Thoracic aorta (tissue), 2 donors: ENCODE results near the gene UGT1A8. TPM values are rescaled to one million over a fixed set of nuclear protein-coding genes. Genes with fewer than 3 reads are reported as not detected.
"Not testable (repeated sequence)": the region's sequence is repeated elsewhere in the genome, so short reads cannot be mapped to it uniquely, and the experiment has no call there.

Experiments
- ATAC-seq: fragments of 150-250 bp; one replicate; pipeline ENCODE4 v1.8.0; 2017; ENCODE audit warnings: low read depth; ENCODE audit not compliant: insufficient number of reproducible peaks, low FRiP score
- DNase-seq: peaks from one replicate; pipeline ENCODE4 v3.0.0-alpha.2; 2020; ENCODE audit warnings: low spot score
- H3K27ac ChIP-seq, 2 donors: fragments of 200-600 bp; sonication (generic); 1 replicate in 1 of 2; 2 replicates in 1 of 2; pipeline ENCODE4 v1.5.1; 2016; ENCODE audit warnings: mild to moderate bottlenecking in 2 of 2, moderate library complexity in 2 of 2
- H3K27me3 ChIP-seq: fragments of 200-600 bp; sonication (generic); replicated peaks from 2 replicates; pipeline ENCODE4 v1.6.0; 2016; ENCODE audit warnings: mild to moderate bottlenecking; ENCODE audit not compliant: insufficient read depth
- H3K36me3 ChIP-seq: fragments of 200-600 bp; sonication (generic); one replicate; pipeline ENCODE4 v1.5.1; 2016
- H3K4me1 ChIP-seq, 2 donors: fragments of 200-600 bp; sonication (generic); 1 replicate in 1 of 2; 2 replicates in 1 of 2; pipeline versions ENCODE4 v1.5.1 to v1.6.0; 2016; ENCODE audit warnings: low read depth in 2 of 2, mild to moderate bottlenecking in 1 of 2; ENCODE audit not compliant: control insufficient read depth in 1 of 2
- H3K4me3 ChIP-seq: fragments of 200-600 bp; sonication (generic); 2 replicates; pipeline ENCODE4 v1.5.1; 2016; ENCODE audit warnings: mild to moderate bottlenecking
- H3K9me3 ChIP-seq: fragments of 200-600 bp; sonication (generic); 2 replicates; pipeline ENCODE4 v1.5.1; 2016
- total RNA-seq, 2 donors: library from RNA; depleted of rRNA; stranded (reverse); fragments of >200 nt; gene quantifications; one replicate each; pipeline versions ENCODE4 v1.1.0 to v1.2.3, GENCODE V29; 2016
- TF ChIP-seq, protein P1 (sequence below): fragments of 200-600 bp; sonication (generic); IDR thresholded peaks from one replicate; pipeline ENCODE4 v1.5.1; 2019; ENCODE audit warnings: antibody characterized with exemption

The UGT1A8 gene
- total RNA-seq, 2 donors from 2014 or later: not detected

DNA sequence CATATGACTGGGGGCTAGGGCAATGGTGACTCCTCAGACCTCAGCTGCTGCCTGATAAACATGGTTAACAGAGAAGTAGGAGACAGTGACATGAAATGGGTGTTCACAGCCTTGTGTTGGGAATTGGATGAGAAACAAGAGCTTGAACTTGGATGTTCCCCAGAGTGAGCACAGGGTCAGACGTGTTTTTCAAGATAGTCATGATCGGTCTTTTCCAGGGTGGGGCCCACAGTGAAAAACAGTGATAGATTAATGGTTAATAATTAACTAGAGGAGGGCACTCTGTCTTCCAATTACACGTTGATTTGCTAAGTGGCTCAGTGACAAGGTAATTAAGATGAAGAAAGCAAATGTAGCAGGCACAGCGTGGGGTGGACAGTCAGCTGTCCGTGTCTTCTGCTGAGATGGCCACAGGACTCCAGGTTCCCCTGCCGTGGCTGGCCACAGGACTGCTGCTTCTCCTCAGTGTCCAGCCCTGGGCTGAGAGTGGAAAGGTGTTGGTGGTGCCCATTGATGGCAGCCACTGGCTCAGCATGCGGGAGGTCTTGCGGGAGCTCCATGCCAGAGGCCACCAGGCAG is 111.4 kb downstream of the UGT1A8 start, which contains the start of gene UGT1A3:
UGT1A3 (plus strand) TSS at position 320 of the 579 bp plus-strand sequence; CDS start at position 405, 85 bp downstream.
- Histone ChIP-seq H3K27me3 (no peaks in the 10 kb centered on the region), H3K4me3 (no peak within 1 kb of the TSS), H3K36me3 (no peaks in the 10 kb centered on the region), H3K4me1 (no peaks in the 10 kb centered on the region), H3K9me3 (no peaks in the 10 kb centered on the region), H3K27ac (no peak within 1 kb of the TSS)
- no peak for DNase-seq
- TF ChIP-seq, protein P1, sequence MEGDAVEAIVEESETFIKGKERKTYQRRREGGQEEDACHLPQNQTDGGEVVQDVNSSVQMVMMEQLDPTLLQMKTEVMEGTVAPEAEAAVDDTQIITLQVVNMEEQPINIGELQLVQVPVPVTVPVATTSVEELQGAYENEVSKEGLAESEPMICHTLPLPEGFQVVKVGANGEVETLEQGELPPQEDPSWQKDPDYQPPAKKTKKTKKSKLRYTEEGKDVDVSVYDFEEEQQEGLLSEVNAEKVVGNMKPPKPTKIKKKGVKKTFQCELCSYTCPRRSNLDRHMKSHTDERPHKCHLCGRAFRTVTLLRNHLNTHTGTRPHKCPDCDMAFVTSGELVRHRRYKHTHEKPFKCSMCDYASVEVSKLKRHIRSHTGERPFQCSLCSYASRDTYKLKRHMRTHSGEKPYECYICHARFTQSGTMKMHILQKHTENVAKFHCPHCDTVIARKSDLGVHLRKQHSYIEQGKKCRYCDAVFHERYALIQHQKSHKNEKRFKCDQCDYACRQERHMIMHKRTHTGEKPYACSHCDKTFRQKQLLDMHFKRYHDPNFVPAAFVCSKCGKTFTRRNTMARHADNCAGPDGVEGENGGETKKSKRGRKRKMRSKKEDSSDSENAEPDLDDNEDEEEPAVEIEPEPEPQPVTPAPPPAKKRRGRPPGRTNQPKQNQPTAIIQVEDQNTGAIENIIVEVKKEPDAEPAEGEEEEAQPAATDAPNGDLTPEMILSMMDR: no peak
- ATAC-seq: no peak

DNA sequence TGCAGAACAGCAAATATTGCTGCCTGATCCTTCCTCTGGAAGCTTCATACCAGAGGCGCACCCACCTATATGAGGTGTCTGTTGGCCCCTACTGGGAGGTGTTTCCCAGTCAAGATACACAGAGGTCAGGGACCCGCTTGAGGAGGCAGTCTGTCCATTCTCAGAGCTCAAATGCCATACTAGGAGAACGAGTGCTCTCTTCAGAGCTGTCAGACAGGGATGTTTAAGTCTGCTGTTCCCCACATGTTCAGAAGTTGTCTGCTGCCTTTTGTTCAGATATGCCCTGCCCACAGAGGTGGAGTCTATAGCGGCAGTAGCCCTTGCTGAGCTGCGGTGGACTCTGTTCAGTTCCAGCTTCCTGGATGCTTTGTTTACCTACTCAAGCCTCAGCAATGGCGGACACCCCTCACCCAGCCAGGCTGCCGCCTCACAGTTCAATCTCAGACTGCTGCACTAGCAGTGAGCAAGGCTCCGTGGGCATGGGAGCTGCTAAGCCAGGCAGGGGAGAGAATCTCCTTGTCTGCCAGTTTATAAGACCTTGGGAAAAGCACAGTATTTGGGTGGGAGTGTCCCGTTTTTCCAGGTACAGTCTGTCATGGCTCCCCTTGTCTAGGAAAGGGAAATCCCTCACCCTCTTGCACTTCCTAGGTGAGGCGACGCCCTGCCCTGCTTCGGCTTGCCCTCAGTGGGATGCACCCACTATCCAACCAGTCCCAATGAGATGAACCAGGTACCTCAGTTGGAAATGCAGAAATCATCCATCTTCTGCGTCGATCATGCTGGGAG is 119.6 kb downstream of the UGT1A8 start:
- H3K4me1 ChIP-seq, ATAC-seq, H3K4me3 ChIP-seq, H3K9me3 ChIP-seq, DNase-seq, H3K27ac ChIP-seq, H3K36me3 ChIP-seq, H3K27me3 ChIP-seq: not testable (repeated sequence)

DNA sequence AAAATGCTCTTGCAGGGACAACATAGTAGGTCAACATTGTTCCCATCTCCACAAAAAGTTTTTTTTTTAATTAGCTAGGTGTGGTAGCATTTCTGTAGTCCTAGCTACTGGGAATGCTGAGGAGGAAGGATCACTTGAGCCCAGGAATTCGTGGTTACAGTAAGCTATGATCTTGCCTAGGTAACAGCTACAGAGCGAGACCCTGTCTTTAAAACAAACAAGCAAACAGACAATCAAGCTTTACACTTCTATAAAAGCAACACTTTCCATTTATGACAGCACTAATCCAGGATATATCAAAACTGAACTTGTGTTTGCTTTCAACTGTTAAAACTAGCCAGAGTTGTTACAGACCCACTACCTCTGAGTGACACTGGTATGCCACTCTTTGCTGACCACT is 123.4 kb downstream of the UGT1A8 start:
- TF ChIP-seq, protein P1: no peak
- no peak for ATAC-seq

DNA sequence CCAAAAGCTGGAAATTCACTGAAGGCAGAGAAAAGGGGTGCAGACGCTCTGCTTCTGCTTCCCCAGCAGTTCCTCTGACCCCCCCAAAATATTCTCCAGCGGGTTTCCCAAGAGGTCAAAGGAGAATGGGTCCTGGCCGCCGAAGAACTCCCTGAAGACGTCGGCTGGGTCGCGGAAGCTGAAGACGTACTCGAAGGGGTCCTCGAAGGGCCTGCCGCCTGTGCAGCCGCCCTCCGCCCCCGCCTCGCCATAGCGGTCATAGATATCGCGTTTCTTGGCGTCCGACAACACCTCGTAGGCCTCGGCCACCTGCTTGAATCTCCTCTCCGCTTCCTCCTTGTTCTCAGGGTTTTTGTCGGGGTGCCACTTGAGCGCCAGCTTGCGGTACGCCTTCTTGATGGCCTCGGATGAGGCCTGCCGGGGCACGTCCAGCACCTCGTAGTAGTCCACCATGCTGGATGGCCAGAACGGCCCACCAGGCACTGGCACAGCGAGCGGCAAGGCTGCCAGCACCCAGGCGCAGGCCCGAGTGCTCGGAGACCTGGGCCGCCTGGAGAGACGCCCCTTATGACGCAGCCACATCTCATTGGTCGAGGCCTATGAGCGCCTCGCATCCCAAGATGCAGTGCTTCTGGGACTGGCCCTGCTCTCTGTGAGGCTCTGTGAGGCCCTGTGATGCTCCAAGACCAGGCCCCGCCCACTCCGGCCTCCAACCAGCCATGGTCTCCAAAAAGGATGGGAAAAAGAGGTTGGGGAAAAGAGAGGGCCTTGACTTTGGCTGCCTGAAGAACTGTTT is 126.2 kb downstream of the UGT1A8 start:
- Histone ChIP-seq H3K36me3 (no peaks in the 10 kb centered on the region), H3K4me3 (no peak overlapping the region)

More for the DNA sequence above, 123.4 kb downstream of the UGT1A8 start:
- H3K9me3 ChIP-seq: no peaks in the 10 kb centered on the region
- no peak overlapping the region for H3K4me3 ChIP-seq
- H3K36me3 ChIP-seq: no peaks in the 10 kb centered on the region
- DNase-seq: no peak
- no peaks in the 10 kb centered on the region for H3K27me3 ChIP-seq
- no peaks in the 10 kb centered on the region for H3K4me1 ChIP-seq
- H3K27ac ChIP-seq: no peak overlapping the region

DNA sequence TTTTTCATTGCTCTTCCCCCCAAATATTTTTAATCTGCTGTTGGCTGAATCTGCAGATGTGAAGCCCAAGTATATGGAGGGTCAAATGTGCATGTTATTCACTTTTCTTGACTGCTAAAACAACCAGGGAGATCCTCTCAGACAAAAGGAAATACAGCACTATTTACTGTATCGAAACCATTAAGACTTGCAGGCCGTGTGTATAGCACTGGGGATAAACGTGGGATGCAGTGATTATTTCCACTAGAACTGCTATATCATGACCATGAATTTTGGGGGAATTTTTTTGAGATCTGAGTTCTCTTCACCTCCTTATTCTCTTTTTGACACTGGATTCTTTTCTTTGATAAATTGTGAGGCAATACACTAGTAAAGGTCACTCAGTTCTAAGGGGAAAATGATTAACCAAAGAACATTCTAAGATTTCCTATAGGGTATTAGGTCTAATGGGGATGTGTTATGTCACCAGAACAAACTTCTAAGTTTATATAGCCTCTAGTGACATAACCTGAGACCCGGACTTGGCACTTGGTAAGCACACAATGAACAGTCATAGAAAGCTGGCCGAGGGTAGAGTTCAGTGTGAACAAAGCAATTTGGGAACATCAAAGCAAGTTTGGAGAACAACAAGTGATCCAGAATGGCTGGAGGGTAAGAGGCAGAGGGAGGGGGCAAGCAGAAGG is 127.8 kb downstream of the UGT1A8 start:
- ATAC-seq (no peak), DNase-seq (no peak)
- Histone ChIP-seq H3K27ac (no peak overlapping the region), H3K27me3 (no peaks in the 10 kb centered on the region), H3K4me1 (no peaks in the 10 kb centered on the region), H3K36me3 (no peaks in the 10 kb centered on the region), H3K9me3 (no peaks in the 10 kb centered on the region), H3K4me3 (no peak overlapping the region)
- TF ChIP-seq, protein P1: no peak

More for the DNA sequence above, 126.2 kb downstream of the UGT1A8 start:
- ATAC-seq (no peak), DNase-seq (no peak)
- Histone ChIP-seq H3K27ac (no peak overlapping the region), H3K4me1 (no peaks in the 10 kb centered on the region), H3K27me3 (no peaks in the 10 kb centered on the region), H3K9me3 (no peaks in the 10 kb centered on the region)
- TF ChIP-seq, protein P1: no peak

DNA sequence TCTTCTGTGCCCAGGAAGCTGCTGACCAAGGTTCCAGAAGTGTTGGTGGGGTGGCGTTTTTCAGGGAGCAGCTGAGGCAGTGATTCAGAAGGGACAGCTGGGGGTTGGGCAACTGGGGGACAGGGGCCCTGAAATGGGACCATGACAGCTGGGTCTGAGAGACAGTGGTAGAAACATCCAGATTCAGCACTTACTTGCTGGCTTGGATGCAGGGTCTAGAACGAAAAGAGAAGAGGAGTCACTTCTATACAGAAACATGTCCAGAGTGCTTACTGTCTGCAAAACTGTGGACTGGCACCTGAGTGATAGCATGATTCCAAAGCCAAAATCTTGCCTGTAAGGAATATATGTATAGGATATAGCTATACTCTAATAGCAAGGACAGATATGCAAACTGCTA is 128.4 kb downstream of the UGT1A8 start:
- not testable (repeated sequence) for H3K27me3 ChIP-seq, H3K4me3 ChIP-seq, H3K4me1 ChIP-seq, DNase-seq, H3K27ac ChIP-seq, H3K9me3 ChIP-seq, H3K36me3 ChIP-seq, ATAC-seq
